ENCODE data around the gene HMGCS1.

Gene HMGCS1

GRCh38 chr5:43313035-43313853, at the start of gene HMGCS1:
Gene HMGCS1 (minus strand): TSS chr5:43313412. CDS start chr5:43298965, 14,447 bp downstream.
- no peak for TF ChIP-seq CTCF (IDR thresholded peaks at IDR 0.05; ENCODE audit: low read depth, low read length)
- H3K4me3 ChIP-seq (ENCODE audit: low read depth, low read length) = peak within 1 kb of the TSS; percentile 70

GRCh38 chr5:43358726-43359125, 45.5 kb upstream of the HMGCS1 start:
- H3K4me3 ChIP-seq (ENCODE audit: low read depth, low read length) = no peak overlapping the region
- TF ChIP-seq CTCF (IDR thresholded peaks at IDR 0.05; ENCODE audit: low read depth, low read length) = no peak

GRCh38 chr5:43358301-43358700, 45.1 kb upstream of the HMGCS1 start:
- no peak overlapping the region for H3K4me3 ChIP-seq (ENCODE audit: low read depth, low read length)
- TF ChIP-seq CTCF (IDR thresholded peaks at IDR 0.05; ENCODE audit: low read depth, low read length) = no peak

- H3K4me3 ChIP-seq (ENCODE audit: low read depth, low read length) = no peak overlapping the region
- TF ChIP-seq CTCF (IDR thresholded peaks at IDR 0.05; ENCODE audit: low read depth, low read length) = no peak
Measured at GRCh38 chr5:43357878-43358281, 44.7 kb upstream of the HMGCS1 start.

- H3K4me3 ChIP-seq (ENCODE audit: low read depth, low read length) = no peak overlapping the region
- TF ChIP-seq CTCF (IDR thresholded peaks at IDR 0.05; ENCODE audit: low read depth, low read length) = no peak
Measured at GRCh38 chr5:43357067-43357466, 43.9 kb upstream of the HMGCS1 start.

GRCh38 chr5:43354774-43355173, 41.6 kb upstream of the HMGCS1 start:
- no peak overlapping the region for H3K4me3 ChIP-seq (ENCODE audit: low read depth, low read length)
- TF ChIP-seq CTCF (IDR thresholded peaks at IDR 0.05; ENCODE audit: low read depth, low read length) = no peak

- no peak for TF ChIP-seq CTCF (IDR thresholded peaks at IDR 0.05; ENCODE audit: low read depth, low read length)
- H3K4me3 ChIP-seq (ENCODE audit: low read depth, low read length) = no peak overlapping the region
Measured at GRCh38 chr5:43353668-43354067, 40.5 kb upstream of the HMGCS1 start.
